GM19397 (cell line): Measurements from ENCODE around the gene BBS10.
"Not testable (repeated sequence)": the region's sequence is repeated elsewhere in the genome, so short reads cannot be mapped to it uniquely, and the experiment has no call there.

Source experiments
- ATAC-seq: cut with Tn5 transposase; IDR thresholded peaks from one replicate; pipeline ENCODE4 v1.9.1; 2021; ENCODE audit warnings: mild to moderate bottlenecking, moderate library complexity; ENCODE audit not compliant: unreplicated experiment

The BBS10 gene

DNA sequence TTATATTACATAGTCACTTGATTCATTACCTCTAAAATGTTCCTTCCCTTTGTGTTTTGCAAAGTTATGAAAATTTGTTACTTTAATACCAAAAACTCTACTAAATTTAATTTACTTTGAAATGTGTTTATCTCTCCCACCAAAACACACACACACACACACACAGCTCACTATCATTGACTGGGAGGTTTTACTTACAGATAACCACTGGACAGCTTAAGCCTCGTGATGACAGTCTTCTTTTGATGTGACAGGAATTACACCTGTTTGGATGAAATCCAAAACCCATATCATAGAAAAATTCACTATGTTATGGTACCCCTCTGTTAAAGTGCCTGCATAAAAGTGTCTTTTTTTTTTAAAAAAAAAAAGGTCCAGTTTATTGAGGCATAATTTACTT, 15.6 kb downstream of the BBS10 start:
- no peak for ATAC-seq

DNA sequence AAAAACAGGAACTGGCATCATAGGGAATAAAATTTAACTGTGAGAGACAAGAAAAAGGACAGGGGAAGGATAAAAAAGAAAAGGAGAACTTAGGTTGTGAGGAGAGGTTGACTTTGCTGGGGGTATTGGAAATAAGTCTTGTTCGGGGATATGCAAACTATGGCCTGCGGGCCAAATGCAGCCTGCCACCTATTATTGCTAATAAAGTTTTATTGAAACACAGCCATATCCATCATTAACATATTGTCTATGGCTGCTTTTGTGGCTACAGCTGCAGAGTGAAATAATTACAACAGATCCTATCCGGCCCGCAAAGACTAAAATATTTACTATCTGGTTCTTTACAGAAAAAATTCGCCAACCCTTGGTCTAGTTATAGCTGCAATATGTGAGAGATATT, 18.6 kb downstream of the BBS10 start:
- ATAC-seq, result no peak

DNA sequence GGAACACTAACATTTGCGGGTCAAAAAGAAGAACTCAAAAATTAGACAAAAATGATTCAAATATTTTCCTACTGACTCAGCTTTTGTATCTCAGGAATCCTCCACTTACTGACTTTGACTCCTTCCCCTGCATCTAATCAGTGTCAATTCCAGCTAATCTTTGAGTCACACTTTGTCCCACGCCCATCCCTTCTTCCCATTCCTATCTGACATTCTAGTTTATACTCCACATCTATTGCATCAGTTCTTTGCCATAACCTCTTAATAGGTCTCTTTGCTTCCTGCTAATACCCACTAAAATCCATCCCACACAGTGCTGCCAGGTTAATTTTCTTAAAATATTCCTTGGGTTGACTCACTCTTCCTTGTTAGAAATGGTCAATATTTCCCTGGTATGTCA, 19.1 kb downstream of the BBS10 start:
- ATAC-seq, result no peak

DNA sequence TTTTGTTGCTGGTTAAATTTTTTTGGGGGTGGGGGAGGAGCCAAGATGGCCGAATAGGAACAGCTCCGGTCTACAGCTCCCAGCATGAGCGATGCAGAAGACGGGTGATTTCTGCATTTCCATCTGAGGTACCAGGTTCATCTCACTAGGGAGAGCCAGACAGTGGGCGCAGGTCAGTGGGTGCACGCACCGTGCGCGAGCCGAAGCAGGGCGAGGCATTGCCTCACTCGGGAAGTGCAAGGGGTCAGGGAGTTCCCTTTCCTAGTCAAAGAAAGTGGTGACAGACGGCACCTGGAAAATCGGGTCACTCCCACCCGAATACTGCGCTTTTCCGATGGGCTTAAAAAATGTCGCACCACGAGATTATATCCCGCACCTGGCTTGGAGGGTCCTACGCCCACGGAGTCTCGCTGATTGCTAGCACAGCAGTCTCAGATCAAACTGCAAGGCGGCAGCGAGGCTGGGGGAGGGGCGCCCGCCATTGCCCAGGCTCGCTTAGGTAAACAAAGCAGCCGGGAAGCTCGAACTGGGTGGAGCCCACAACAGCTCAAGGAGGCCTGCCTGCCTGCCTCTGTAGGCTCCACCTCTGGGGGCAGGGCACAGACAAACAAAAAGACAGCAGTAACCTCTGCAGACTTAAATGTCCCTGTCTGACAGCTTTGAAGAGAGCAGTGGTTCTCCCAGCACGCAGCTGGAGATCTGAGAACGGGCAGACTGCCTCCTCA, 28.5 kb downstream of the BBS10 start:
- ATAC-seq, result not testable (repeated sequence)

DNA sequence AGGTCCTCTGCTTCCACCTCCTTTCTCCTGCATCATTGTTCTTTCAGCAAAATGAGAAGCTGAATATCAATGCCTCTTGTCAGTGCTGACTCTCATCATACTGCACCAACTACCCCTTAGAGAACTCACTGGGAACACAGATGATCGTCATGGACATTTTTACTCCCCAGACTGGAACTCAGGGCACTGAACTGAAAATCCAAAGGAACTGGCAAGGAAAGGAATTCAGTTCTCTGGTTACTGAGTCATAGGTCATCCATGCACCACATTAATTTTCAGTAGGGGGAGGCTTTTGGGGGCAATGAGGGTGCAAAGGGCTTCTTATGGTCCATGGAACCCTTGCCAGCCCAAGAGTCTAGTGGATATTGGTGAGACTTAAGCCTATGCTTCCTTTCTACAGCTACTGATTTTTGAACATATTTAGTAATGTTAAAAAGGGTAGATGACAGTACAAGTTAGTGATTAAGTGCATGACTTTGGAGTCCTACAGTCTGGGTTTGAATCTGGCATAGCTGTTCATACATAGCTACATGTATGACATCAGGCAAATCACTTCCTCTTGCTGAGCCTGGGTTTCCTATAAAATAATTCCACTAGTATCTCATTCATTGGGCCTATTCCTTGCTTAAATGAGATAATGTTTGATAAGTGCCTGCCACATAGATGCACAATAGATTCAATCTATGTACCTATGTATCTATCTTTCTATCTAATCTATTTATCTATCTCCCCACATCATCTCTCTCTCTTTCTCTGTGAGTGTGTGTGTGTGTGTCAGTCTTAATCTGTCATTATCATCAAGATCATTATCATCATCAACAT, 29.2 kb downstream of the BBS10 start:
- ATAC-seq, result no peak

DNA sequence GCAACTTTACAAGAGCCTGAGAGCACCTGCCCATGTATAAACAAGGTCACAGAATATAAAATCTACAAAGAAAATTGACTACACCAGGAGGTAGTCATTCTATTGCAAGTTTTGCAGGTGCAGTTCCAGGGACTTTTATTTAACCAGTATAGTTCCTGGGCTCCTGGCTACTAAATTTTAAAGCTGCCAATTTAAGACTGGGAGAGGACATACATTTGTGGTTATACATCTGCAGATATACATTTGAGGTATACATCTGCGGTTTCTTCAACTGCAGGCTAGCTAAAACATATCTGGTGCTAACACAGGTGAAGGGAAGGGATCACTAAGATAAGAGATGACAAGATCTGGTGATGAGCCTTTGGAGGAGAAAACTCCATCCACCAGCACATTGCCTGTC, 30.2 kb downstream of the BBS10 start:
- ATAC-seq, result no peak

DNA sequence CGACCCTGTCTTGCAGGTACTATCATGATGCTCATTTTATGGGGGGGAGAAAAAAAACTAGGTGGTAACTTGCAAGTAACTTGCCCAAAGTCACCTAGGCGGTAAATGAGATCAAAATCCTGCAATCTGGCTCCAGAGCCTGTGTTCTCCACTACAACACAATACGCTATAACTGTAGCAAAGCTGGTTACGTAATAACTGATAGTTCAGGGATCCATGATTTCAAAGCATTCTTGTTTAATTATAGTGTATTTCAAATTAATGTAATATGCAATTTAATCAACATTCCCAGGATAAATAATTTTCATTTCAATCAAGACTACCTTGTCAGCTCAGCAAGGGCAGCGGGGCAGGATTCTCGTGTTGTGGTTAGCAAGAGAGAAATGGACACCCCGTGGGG, 31.7 kb downstream of the BBS10 start:
- no peak for ATAC-seq

DNA sequence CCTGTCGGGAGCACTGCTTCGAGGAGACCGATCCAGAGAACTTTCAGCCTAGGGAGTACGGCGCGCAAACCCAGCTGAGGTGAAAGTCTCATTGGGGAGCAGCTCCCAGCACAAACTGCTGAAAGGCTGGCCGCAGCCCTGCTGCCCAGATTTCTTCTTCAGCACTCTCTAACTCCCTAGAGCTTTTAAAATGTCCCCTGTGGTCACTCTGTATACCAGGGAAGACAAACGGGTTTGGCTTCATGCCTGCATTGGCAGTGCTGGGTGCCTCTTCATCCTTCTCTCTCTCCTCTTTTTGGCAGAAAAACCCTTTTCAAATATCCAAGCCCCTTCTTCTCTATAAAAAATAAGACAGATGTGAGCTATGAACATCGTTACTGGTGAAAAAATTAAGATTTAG, 34.9 kb downstream of the BBS10 start:
- no peak for ATAC-seq

DNA sequence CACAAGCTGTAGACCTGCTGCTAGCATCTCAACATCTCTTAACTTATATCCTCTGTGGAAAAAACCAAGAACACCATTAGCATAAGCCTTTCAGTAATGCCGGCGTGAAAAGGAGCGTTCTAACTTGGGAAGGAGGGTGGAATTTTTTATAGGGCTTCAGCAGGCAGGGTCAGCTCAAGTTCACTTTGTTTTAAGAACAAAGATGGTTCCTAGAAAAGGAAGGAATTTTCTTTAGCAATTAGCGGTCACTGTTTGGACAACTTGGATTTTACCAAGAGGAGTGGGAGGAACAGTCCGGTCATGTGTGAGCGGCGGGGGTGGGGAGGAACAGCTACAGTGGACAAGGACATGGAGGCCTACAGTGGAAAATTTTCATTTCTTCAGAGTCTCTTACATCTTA, 35.9 kb downstream of the BBS10 start:
- ATAC-seq, result no peak

DNA sequence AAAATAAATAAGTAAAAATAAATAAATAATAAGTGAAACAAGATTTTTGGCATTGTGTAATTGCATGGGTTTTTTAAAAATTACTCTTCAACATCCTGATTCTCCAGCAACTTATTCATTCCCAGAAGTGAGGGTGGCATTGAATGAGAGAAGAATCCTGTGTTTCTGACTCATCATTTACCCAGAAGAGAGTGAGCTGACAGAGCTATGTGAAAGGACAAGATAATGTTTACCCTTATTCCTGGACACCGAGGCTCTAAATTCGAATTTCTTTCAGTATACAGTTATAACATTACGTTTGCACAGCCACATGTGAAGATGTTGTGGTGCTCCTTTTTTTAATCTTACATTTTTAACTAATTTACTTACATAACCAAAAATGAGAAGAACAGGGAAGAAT, 36.4 kb downstream of the BBS10 start:
- ATAC-seq, result no peak

DNA sequence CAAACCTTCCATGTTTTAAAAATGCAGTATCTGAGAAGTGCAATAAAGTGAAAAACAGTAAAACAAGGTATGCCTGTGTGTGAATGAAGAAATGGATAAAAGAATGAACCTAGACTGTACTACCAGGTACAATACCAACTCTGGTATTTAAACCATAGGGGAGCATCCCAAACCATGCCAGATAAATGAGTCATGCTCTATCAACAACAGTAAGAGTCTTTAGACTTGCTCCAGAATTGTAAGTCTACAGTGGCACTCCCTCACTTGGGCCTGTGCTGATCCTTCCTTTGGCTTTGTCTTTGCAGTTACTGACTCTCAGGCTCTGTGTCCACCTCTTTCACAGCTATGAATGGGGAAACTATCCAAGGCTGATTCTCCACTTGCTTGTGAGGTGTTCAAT, 38.1 kb downstream of the BBS10 start:
- no peak for ATAC-seq

DNA sequence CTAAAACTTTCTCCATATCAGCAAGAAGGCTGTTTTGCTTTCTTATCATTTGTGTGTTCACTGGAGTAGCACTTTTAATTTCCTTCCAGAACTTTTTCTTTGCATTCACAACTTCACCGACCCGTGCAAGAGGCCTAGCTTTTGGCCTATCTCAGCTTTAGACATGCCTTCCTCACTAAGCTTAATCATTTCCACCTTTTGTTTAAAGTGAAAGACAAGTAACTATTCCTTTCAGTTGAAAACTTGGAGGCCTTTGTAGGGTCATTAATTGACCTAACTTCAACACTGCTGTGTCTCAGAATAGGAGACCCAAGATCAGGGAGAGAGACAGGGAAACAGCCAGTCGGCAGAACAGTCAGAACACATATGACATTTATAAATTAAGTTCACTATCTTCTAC, 39.3 kb downstream of the BBS10 start:
- ATAC-seq, result no peak

DNA sequence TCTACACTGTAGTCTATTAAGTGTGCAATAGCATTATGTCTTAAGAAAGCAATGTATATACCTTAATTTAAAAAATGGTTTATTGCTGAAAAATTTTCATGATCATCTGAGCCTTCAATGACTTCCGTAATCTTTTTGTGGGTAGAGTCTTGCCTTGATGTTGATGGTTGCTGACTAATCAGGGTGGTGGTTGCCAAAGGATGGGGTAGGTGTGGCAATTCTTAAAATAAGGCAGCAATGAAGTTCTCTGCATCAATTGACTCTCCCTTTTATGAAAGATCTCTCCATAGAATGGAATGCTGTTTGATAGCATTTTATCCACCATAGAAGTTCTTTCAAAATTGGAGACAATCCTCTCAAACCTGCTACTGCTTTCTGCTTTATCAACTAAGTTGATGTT, 41.1 kb downstream of the BBS10 start:
- ATAC-seq, result no peak

DNA sequence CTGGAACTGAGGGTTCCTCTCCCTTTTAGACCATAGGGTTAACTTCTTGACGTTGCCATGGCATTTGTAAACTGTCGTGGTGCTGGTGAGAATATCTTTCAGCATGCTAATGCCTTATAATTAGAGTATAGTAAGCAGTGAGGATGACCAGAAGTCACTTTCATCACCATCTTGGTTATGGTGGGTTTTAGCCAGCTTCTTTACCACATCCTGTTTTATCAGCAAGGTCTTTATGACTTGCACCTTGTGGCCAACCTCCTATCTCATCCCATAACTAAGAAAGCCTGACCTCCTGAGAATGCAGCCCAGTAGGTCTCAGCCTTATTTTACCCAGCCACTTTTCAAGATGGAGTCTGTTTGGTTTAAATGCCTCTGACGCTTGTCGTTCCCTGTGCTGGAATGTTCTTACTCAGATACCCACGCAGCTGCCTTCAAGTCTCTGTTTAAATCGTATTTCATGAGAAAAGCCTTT, 44.2 kb downstream of the BBS10 start:
- no peak for ATAC-seq

DNA sequence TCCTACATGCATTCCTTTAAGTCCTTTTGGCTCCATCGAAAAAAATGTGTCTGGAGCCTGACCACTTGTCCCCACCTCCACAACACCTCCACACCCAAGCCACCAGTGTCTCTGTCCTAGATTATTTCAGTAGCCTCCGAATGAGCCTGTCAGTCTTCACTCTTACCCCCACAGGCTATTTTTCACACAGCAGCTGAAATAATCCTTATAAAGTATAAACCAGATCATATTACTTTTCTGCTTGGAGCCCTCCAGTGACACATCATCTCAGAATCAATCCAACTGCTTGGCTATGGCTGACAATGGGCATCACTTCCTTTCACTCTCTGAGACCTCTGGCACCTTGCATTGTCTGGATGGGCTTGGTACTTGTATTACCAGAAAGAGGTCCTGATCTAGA, 44.9 kb downstream of the BBS10 start:
- ATAC-seq, result no peak

DNA sequence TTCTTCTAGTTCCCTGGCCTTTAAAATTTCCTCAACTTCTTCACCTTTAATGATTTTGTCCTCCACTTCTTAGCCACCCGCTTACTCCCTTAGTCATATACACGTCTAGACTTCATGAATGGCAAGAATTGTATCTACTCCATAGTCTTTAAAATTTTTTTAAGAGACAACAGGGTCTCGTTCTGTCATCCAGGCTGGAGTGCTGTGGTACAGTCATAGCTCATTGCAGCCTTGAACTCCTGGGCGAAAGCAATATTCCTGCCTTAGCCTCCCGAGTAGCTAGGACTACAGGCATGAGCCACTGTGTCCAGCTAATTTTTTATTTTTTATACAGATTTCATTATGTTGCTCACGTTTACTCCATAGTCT, 47.9 kb downstream of the BBS10 start:
- ATAC-seq, result no peak

DNA sequence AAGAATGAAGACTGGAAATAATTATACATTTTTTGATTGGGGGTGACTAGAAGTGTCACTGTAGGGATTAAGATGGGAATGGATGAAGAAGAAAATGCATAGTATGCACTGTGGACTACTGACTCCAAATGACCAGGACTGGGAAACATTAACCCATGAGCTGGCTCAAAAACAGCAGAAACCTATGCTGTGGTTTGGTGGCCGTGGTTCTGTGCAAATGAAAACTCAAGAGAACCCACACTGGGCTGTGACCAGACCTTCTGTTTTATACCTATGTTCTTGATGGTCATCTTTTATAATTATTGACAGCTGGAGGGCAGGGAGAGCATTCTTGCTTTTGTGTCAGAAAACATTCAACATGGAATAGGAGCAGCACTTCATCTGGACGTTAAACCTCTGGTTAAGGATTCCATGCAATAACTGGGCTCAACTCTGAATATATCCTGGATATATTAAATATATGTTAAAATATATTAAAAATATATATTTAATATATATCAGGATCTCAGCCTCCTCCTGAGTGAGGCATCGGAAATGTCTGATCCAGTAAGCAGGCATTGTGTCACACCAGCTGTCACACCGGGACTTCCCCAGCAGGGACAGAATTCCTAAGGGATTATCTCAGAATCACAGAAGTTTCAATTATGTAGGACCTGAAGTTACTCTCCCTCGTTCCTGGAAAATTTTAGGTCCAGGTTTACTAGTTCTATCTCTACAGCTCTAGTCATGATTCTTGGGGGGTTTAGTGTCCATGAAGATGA, 48.5 kb downstream of the BBS10 start:
- no peak for ATAC-seq
